ENCODE measurements around the gene LGALS3BP. TPM values are rescaled to one million over a fixed set of nuclear protein-coding genes. Genes with fewer than 3 reads are reported as not detected.

The LGALS3BP gene
- total RNA-seq, 1 experiment from 2014 or later = 389 TPM

GRCh38 chr17:79002291-79002690 is 22.6 kb upstream of the LGALS3BP start:
- Histone ChIP-seq H3K4me2 (ENCODE audit: low read length) (no peak overlapping the region), H3K36me3 (ENCODE audit: control insufficient read depth in 1 of 2, insufficient read depth in 2 of 2, low read length in 2 of 2) (peaks cover 18 to 19% of the 10 kb centered on the region in 2 experiments; a peak in 3 of 4 replicates), H3K27me3 (ENCODE audit: insufficient read depth, low read length) (no peaks in the 10 kb centered on the region), H3K4me3 (replicated peaks in 1 of 2; ENCODE audit: low read depth in 1 of 2, low read length in 2 of 2) (no peak overlapping the region), H3K9ac (ENCODE audit: low read length) (no peak overlapping the region), H3K9me3 (ENCODE audit: control insufficient read depth in 1 of 2, insufficient read depth in 1 of 2, low read depth in 1 of 2, low read length in 2 of 2) (no peaks in the 10 kb centered on the region), H3K9me2 (ENCODE audit: insufficient read depth) (no peaks in the 10 kb centered on the region), H3K79me2 (ENCODE audit: insufficient read depth, low read length) (peaks cover 85% of the 10 kb centered on the region), H2AFZ (ENCODE audit: low read depth, low read length, poor library complexity, severe bottlenecking) (no peak overlapping the region), H4K20me1 (ENCODE audit: insufficient read depth) (no peaks in the 10 kb centered on the region), H3K4me1 (ENCODE audit: control insufficient read depth in 1 of 2, insufficient read depth in 2 of 2, low read length in 2 of 2) (peaks cover 5 to 18% of the 10 kb centered on the region in 2 experiments; a peak in 3 of 4 replicates), H3K27ac (ENCODE audit: low read depth, low read length) (no peak overlapping the region)
- intact Hi-C loops (cut with micrococcal nuclease) = no loop called here
- TF ChIP-seq POLR2A (IDR thresholded peaks at IDR 0.05; ENCODE audit: borderline replicate concordance, extremely low read depth, insufficient read depth, insufficient read length) (no peak), POLR2AphosphoS5 (IDR thresholded peaks at IDR 0.05; ENCODE audit: low read depth, low read length) (no peak), FOSL1 (IDR thresholded peaks at IDR 0.05; ENCODE audit: low read depth) (no peak)
- ChIA-PET CTCF (no interaction called here), RAD21 (ENCODE audit: low non-redundant PET in 1 of 2, low total read pairs in 2 of 2, uncharacterized antibody in 2 of 2, unreplicated experiment in 2 of 2) (no interaction called here), POLR2A (no interaction called here)
- ATAC-seq (no peak), DNase-seq (ENCODE audit: low read depth, low spot score) (no peak)
- no TSS peak for BruUV-seq (replicated peaks)

DNA sequence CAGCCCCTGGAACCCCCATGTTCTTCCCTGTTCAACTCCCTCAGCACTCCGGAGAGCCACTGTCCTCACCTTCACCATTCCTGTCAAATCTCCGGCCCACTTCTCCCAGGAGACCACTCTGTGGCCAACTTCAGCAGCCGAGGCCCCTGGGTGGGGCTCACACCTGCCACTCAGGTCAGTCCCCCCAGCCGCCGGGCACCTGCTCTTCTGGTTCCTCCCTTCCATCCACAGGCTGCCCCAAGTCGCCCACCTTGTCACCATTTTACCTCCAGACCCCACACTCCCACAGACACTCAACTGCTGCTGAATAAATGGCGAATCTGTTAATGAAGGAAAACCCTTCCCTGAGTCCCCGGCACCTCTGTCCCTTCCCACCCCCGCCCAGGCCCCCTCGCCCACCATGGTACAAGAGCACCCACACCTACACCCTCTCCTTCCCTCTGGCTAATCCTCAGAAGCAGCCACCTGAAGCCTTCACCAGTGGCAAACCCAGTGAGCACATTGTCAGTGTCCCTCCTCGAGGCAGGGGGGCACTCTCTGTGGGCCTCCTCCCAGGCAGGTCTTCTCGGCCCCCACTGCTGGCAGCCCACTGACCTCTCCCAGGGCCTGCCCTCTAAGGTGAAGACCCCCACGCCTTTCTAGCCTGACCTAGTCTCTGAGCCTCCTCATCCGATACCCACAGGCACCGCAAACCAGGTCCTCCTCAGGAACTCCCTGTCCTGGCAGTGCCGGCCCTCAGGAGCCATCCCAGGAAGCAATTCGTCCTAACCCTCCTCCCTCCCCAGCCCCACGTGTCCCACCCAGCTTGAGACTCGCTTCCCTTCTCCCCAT is 21.7 kb upstream of the LGALS3BP start:
- Histone ChIP-seq H3K36me3 (ENCODE audit: control insufficient read depth in 1 of 2, insufficient read depth in 2 of 2, low read length in 2 of 2) (peaks cover 26 to 28% of the 10 kb centered on the region in 2 experiments; a peak in 3 of 4 replicates), H3K4me1 (ENCODE audit: control insufficient read depth in 1 of 2, insufficient read depth in 2 of 2, low read length in 2 of 2) (peaks cover 5 to 14% of the 10 kb centered on the region in 2 experiments; a peak in 3 of 4 replicates), H3K27me3 (ENCODE audit: insufficient read depth, low read length) (no peaks in the 10 kb centered on the region), H2AFZ (ENCODE audit: low read depth, low read length, poor library complexity, severe bottlenecking) (no peak overlapping the region), H3K27ac (ENCODE audit: low read depth, low read length) (no peak overlapping the region), H3K9me3 (ENCODE audit: control insufficient read depth in 1 of 2, insufficient read depth in 1 of 2, low read depth in 1 of 2, low read length in 2 of 2) (no peaks in the 10 kb centered on the region), H3K4me3 (replicated peaks in 1 of 2; ENCODE audit: low read depth in 1 of 2, low read length in 2 of 2) (no peak overlapping the region), H4K20me1 (ENCODE audit: insufficient read depth) (no peaks in the 10 kb centered on the region), H3K9me2 (ENCODE audit: insufficient read depth) (no peaks in the 10 kb centered on the region), H3K9ac (ENCODE audit: low read length) (no peak overlapping the region), H3K79me2 (ENCODE audit: insufficient read depth, low read length) (peaks cover 82% of the 10 kb centered on the region), H3K4me2 (ENCODE audit: low read length) (no peak overlapping the region)
- no peak for DNase-seq (ENCODE audit: low read depth, low spot score)
- TF ChIP-seq RAD21 (IDR thresholded peaks at IDR 0.05; ENCODE audit: low read depth) (no peak), ZFX (IDR thresholded peaks at IDR 0.05) (no peak), SIN3A (IDR thresholded peaks at IDR 0.05; ENCODE audit: low read depth) (no peak), CBX3 (IDR thresholded peaks at IDR 0.05; ENCODE audit: low read depth) (no peak)
- ChIA-PET CTCF (no interaction called here), POLR2A (interaction anchor here (1.2 kb wide), 1 partner anchor 8 kb away, joined by 6 read pairs; the partner anchor contains the start of gene CANT1), RAD21 (ENCODE audit: low non-redundant PET in 1 of 2, low total read pairs in 2 of 2, uncharacterized antibody in 2 of 2, unreplicated experiment in 2 of 2) (no interaction called here)
- no TSS peak for BruUV-seq (replicated peaks)
- no peak for ATAC-seq
- intact Hi-C loops (cut with micrococcal nuclease) = no loop called here
